HG03354 (cell line): ENCODE data around the gene CCDC167.
"Not testable (repeated sequence)": the region's sequence is repeated elsewhere in the genome, so short reads cannot be mapped to it uniquely, and the experiment has no call there.

Experiments
- ATAC-seq: cut with Tn5 transposase; IDR thresholded peaks from one replicate; pipeline ENCODE4 v1.9.1; 2021; ENCODE audit warnings: mild to moderate bottlenecking; ENCODE audit not compliant: unreplicated experiment, poor library complexity, severe bottlenecking

CCDC167 gene

GRCh38 chr6:37513576-37513975, 13.9 kb upstream of the CCDC167 start:
- ATAC-seq, result no peak

- ATAC-seq, result no peak
Observed at GRCh38 chr6:37513155-37513554, 13.5 kb upstream of the CCDC167 start.

- no peak for ATAC-seq
Observed at GRCh38 chr6:37512400-37513011, 12.8 kb upstream of the CCDC167 start.

GRCh38 chr6:37511910-37512399, 12.3 kb upstream of the CCDC167 start:
- no peak for ATAC-seq

GRCh38 chr6:37511201-37511600, 11.5 kb upstream of the CCDC167 start:
- no peak for ATAC-seq

GRCh38 chr6:37507690-37508421, 8.2 kb upstream of the CCDC167 start:
- no peak for ATAC-seq

GRCh38 chr6:37507077-37507476, 7.4 kb upstream of the CCDC167 start:
- ATAC-seq, result no peak

GRCh38 chr6:37506479-37506878, 6.8 kb upstream of the CCDC167 start:
- no peak for ATAC-seq

GRCh38 chr6:37504024-37504423, 4.3 kb upstream of the CCDC167 start:
- no peak for ATAC-seq

GRCh38 chr6:37503309-37503965, 3.7 kb upstream of the CCDC167 start:
- peak; percentile 8 for ATAC-seq

- peak; percentile 43 for ATAC-seq
Observed at GRCh38 chr6:37502703-37503291, 3.1 kb upstream of the CCDC167 start.

- no peak for ATAC-seq
Observed at GRCh38 chr6:37501632-37502491, 2.2 kb upstream of the CCDC167 start.

- not testable (repeated sequence) for ATAC-seq
Observed at GRCh38 chr6:37500904-37501303, 1.2 kb upstream of the CCDC167 start.

GRCh38 chr6:37500294-37500608, 558 bp upstream of the CCDC167 start:
- ATAC-seq, result no peak

- ATAC-seq, result no peak
Observed at GRCh38 chr6:37496951-37497885, 2.5 kb downstream of the CCDC167 start.

- no peak for ATAC-seq
Observed at GRCh38 chr6:37495244-37495934, 4.3 kb downstream of the CCDC167 start.

GRCh38 chr6:37493661-37493995, 6.1 kb downstream of the CCDC167 start:
- no peak for ATAC-seq

- no peak for ATAC-seq
Observed at GRCh38 chr6:37492991-37493660, 6.6 kb downstream of the CCDC167 start.
